ENCODE results near the gene G2E3. TPM values are rescaled to one million over a fixed set of nuclear protein-coding genes. Genes with fewer than 3 reads are reported as not detected.

G2E3 gene
- total and polyA plus RNA-seq, 9 donors = 5.5 to 20.4 (median 15.7) TPM

DNA sequence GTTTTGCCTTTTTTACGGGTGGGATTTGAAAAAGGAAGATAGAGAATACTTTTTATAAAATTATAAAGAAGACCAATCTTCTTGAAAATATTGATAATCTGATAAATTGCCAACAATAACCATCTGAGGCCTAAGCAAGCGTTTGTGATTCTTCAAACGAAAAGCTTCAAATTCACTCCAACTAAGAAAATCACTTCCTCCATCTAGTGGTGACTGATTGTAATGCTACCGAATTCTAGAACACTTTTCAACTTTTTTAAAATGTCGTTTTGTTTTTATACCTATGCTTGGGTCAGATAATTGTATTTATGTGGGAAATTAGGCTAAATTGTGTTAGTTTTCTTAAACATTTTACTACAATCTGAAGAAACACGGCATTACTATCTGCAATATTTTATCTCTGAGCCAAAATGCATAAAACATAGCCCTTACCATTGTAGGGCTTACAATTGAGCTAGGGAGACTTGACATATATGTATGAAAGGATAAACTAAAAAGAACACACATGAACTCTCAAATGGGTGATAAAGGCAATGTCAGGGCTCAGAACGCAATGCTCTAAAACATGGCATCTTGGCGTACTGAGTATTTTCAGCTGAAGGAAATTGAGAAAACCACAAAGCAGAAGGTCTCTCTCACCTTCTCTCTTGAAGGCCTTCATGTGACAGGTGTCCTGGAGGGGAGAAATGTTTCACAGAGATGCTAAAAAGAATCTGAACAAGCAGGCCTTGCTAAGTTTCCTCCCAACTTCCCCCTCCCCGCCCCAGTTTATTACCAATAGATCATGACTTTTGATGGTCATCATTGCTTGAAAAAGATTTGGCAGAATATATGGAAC is 36.8 kb upstream of the G2E3 start:
- TF ChIP-seq, protein P1, sequence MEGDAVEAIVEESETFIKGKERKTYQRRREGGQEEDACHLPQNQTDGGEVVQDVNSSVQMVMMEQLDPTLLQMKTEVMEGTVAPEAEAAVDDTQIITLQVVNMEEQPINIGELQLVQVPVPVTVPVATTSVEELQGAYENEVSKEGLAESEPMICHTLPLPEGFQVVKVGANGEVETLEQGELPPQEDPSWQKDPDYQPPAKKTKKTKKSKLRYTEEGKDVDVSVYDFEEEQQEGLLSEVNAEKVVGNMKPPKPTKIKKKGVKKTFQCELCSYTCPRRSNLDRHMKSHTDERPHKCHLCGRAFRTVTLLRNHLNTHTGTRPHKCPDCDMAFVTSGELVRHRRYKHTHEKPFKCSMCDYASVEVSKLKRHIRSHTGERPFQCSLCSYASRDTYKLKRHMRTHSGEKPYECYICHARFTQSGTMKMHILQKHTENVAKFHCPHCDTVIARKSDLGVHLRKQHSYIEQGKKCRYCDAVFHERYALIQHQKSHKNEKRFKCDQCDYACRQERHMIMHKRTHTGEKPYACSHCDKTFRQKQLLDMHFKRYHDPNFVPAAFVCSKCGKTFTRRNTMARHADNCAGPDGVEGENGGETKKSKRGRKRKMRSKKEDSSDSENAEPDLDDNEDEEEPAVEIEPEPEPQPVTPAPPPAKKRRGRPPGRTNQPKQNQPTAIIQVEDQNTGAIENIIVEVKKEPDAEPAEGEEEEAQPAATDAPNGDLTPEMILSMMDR (IDR thresholded peaks at IDR 0.05) = peak; percentile 37 to 50 (median 45)
- no peak for TF ChIP-seq POLR2A (IDR thresholded peaks at IDR 0.05)
- H3K36me3 ChIP-seq = no peaks in the 10 kb centered on the region
- DNase-seq = no peak
- H3K4me1 ChIP-seq (ENCODE audit: insufficient read depth) = no peaks in the 10 kb centered on the region
- no peaks in the 10 kb centered on the region for H3K27me3 ChIP-seq
- H3K9me3 ChIP-seq = no peaks in the 10 kb centered on the region
- H3K27ac ChIP-seq = no peak overlapping the region
- WGBS, 3 donors = 27 to 33% (median 31%) methylated on average over 9 of the region's 9 CpGs
- intact Hi-C loops (cut with DNase I) = no loop called here
- no peak overlapping the region for H3K4me3 ChIP-seq

DNA sequence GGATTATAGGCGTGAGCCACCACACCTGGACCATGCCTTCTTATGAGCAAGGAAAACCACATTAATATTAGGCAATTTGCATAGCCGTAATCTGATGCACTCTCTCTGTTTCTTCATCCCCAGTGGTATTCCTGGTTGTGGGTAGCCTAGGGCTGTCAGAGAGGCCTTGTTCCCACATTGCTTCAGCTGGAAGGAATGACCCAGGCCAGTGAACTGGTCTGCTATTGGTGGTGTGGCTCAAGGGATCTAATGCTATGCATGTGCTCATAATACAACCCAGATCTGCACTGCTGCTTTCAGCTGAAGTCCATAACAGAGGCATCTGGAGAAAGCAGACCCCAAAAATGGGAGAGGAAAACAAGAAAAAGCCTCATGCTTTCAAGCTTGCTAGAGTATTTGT is 33.1 kb upstream of the G2E3 start:
- 88 to 97% (median 93%) methylated on average over 2 of the region's 2 CpGs for WGBS, 3 donors
- no peaks in the 10 kb centered on the region for H3K27me3 ChIP-seq

DNA sequence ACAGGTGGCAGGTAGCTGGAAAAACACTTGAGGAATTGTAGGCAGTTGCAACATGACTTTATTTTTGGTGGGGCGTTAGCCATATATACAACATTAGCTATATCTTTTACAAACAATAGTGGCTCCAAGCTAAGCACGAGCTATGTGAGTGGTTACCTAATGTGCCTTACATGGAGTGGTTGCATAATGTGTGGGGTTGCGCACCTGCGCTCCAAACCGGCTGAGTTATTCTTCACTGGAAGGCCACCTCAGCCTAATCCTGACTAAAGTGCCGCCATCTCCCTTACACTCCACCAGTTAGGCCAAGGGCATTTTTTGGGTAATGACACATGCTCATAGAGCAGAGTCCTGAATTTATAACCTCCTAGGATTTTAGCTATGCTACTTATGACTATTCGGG is 31.8 kb upstream of the G2E3 start:
- WGBS, 3 donors = 93 to 96% (median 96%) methylated on average over 7 of the region's 7 CpGs
- TF ChIP-seq, protein P1 (IDR thresholded peaks at IDR 0.05) = no peak
- TF ChIP-seq POLR2A (IDR thresholded peaks at IDR 0.05) (no peak), EP300 (IDR thresholded peaks at IDR 0.05) (no peak)
- intact Hi-C loops (cut with DNase I) = no loop called here

More for the DNA sequence above, 33.1 kb upstream of the G2E3 start:
- no peak for DNase-seq
- no peak overlapping the region for H3K4me3 ChIP-seq
- TF ChIP-seq EP300 (IDR thresholded peaks at IDR 0.05) (no peak), POLR2A (IDR thresholded peaks at IDR 0.05) (no peak)
- TF ChIP-seq, protein P1 (IDR thresholded peaks at IDR 0.05) = no peak
- no peaks in the 10 kb centered on the region for H3K9me3 ChIP-seq
- H3K4me1 ChIP-seq (ENCODE audit: insufficient read depth) = no peaks in the 10 kb centered on the region
- intact Hi-C loops (cut with DNase I) = no loop called here
- no peaks in the 10 kb centered on the region for H3K36me3 ChIP-seq
- H3K27ac ChIP-seq = no peak overlapping the region

DNA sequence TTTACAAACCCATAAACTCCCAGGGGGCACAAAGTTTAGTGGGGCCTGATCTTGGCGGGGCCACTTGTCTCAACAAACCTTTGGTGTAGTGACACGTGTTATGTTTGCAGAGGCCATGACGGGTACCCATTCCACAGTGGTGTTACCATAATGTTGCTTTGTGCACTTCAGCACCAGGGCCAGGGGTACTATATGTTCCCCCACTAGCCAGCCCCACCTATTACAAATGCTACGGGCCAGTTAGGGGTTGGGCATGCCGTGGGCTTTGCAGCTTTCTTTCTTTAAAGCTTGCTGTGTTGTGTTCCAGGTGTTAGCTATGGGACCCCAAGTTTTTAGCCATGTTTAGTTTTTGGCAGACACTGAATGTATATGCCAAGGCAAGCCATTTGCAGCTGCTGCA is 30.8 kb upstream of the G2E3 start:
- Histone ChIP-seq H3K4me3 (no peak overlapping the region), H3K36me3 (no peaks in the 10 kb centered on the region), H3K4me1 (ENCODE audit: insufficient read depth) (no peaks in the 10 kb centered on the region), H3K27ac (no peak overlapping the region), H3K9me3 (no peaks in the 10 kb centered on the region), H3K27me3 (no peaks in the 10 kb centered on the region)
- intact Hi-C loops (cut with DNase I) = no loop called here
- DNase-seq = no peak
- no peak for TF ChIP-seq POLR2A (IDR thresholded peaks at IDR 0.05)
- TF ChIP-seq, protein P1 (IDR thresholded peaks at IDR 0.05) = no peak
- 67 to 76% (median 68%) methylated on average over 5 of the region's 5 CpGs for WGBS, 3 donors

More for the DNA sequence above, 31.8 kb upstream of the G2E3 start:
- H3K4me3 ChIP-seq = no peak overlapping the region
- no peak overlapping the region for H3K27ac ChIP-seq
- no peaks in the 10 kb centered on the region for H3K9me3 ChIP-seq
- H3K27me3 ChIP-seq = no peaks in the 10 kb centered on the region
- no peak for DNase-seq
- H3K36me3 ChIP-seq = no peaks in the 10 kb centered on the region
- no peaks in the 10 kb centered on the region for H3K4me1 ChIP-seq (ENCODE audit: insufficient read depth)
